ENCODE measurements around the gene CCNH.

Gene CCNH

GRCh38 chr5:87361536-87362213 lies 51.1 kb downstream of the CCNH start:
- no peak for TF ChIP-seq MAX (IDR thresholded peaks at IDR 0.05; ENCODE audit: low read depth, low read length)
- TF ChIP-seq POLR2A (IDR thresholded peaks at IDR 0.05; ENCODE audit: extremely low read depth, insufficient read length): no peak
- peak; percentile 16 for DNase-seq (ENCODE audit: low read depth)
- H3K4me3 ChIP-seq (ENCODE audit: low read depth, low read length): no peak overlapping the region

GRCh38 chr5:87361031-87361445 lies 51.7 kb downstream of the CCNH start:
- no peak for DNase-seq (ENCODE audit: low read depth)
- TF ChIP-seq CTCF (IDR thresholded peaks at IDR 0.05; ENCODE audit: low read depth, low read length): no peak
- no peak for TF ChIP-seq MAX (IDR thresholded peaks at IDR 0.05; ENCODE audit: low read depth, low read length)
- TF ChIP-seq POLR2A (IDR thresholded peaks at IDR 0.05; ENCODE audit: extremely low read depth, insufficient read length): no peak
- no peak for TF ChIP-seq MYC (IDR thresholded peaks at IDR 0.05; ENCODE audit: low read depth, low read length)
- H3K4me3 ChIP-seq (ENCODE audit: low read depth, low read length): no peak overlapping the region

GRCh38 chr5:87360132-87360531 lies 52.6 kb downstream of the CCNH start:
- no peak overlapping the region for H3K4me3 ChIP-seq (ENCODE audit: low read depth, low read length)
- TF ChIP-seq CTCF (IDR thresholded peaks at IDR 0.05; ENCODE audit: low read depth, low read length): no peak
- TF ChIP-seq MYC (IDR thresholded peaks at IDR 0.05; ENCODE audit: low read depth, low read length): no peak
- no peak for TF ChIP-seq MAX (IDR thresholded peaks at IDR 0.05; ENCODE audit: low read depth, low read length)
- TF ChIP-seq POLR2A (IDR thresholded peaks at IDR 0.05; ENCODE audit: extremely low read depth, insufficient read length): no peak
- DNase-seq (ENCODE audit: low read depth): no peak

GRCh38 chr5:87359106-87359505 lies 53.6 kb downstream of the CCNH start:
- TF ChIP-seq MYC (IDR thresholded peaks at IDR 0.05; ENCODE audit: low read depth, low read length): no peak
- no peak for TF ChIP-seq POLR2A (IDR thresholded peaks at IDR 0.05; ENCODE audit: extremely low read depth, insufficient read length)
- no peak for TF ChIP-seq MAX (IDR thresholded peaks at IDR 0.05; ENCODE audit: low read depth, low read length)
- TF ChIP-seq CTCF (IDR thresholded peaks at IDR 0.05; ENCODE audit: low read depth, low read length): no peak
- DNase-seq (ENCODE audit: low read depth): no peak
- H3K4me3 ChIP-seq (ENCODE audit: low read depth, low read length): no peak overlapping the region

GRCh38 chr5:87354496-87354895 lies 58.2 kb downstream of the CCNH start:
- DNase-seq (ENCODE audit: low read depth): no peak
- TF ChIP-seq POLR2A (IDR thresholded peaks at IDR 0.05; ENCODE audit: extremely low read depth, insufficient read length) (no peak), MYC (IDR thresholded peaks at IDR 0.05; ENCODE audit: low read depth, low read length) (no peak), CTCF (IDR thresholded peaks at IDR 0.05; ENCODE audit: low read depth, low read length) (no peak), MAX (IDR thresholded peaks at IDR 0.05; ENCODE audit: low read depth, low read length) (no peak)
- no peak overlapping the region for H3K4me3 ChIP-seq (ENCODE audit: low read depth, low read length)

GRCh38 chr5:87347841-87348240 lies 64.9 kb downstream of the CCNH start:
- DNase-seq (ENCODE audit: low read depth): no peak
- H3K4me3 ChIP-seq (ENCODE audit: low read depth, low read length): no peak overlapping the region
- TF ChIP-seq POLR2A (IDR thresholded peaks at IDR 0.05; ENCODE audit: extremely low read depth, insufficient read length) (no peak), CTCF (IDR thresholded peaks at IDR 0.05; ENCODE audit: low read depth, low read length) (no peak), MYC (IDR thresholded peaks at IDR 0.05; ENCODE audit: low read depth, low read length) (no peak), MAX (IDR thresholded peaks at IDR 0.05; ENCODE audit: low read depth, low read length) (no peak)
